ENCODE data around the gene RASA3. TPM values are rescaled to one million over a fixed set of nuclear protein-coding genes. Genes with fewer than 3 reads are reported as not detected.

RASA3 gene
- total RNA-seq, 4 donors from 2014 or later, result 29.5 to 38.1 (median 34.6) TPM

DNA sequence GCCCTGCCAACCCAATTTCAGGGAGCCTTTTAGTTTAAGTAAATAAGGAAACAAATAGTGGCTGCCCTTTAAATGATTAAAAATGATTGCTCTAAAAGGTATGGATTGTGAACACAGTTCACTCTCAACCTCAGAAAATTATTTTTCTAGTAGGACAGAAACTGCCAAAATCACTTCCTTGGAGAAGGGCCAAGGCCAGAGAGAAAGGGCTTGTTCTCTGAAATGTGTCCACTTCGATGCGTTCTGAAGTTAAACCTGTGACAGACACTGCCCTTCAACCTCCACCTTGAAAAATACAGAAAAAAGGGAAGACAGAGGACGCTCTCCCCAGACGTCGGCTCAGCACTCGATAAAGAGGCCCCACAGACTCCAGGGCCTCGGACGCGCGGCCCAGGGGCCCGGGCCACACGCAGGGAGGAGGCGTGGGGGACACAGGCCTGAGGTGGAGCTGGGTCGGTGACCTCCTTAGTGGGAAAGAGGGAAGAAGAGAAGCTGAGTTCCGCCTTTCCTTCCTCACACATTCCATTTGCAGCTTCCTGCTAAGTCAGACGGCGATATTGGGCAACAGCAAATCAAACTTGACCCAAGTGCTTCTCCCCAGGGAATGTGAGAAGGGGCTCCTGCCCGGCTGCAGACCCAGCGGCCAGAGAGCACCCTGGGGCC is 63.6 kb downstream of the RASA3 start:
- 38% methylated on average over 19 of the region's 19 CpGs for WGBS
- Histone ChIP-seq H3K9me3 (no peaks in the 10 kb centered on the region), H3K27me3 (no peaks in the 10 kb centered on the region), H3K4me3 (peak overlapping the region in 2 of 4 donors; percentile 10 to 27), H3K36me3 (peaks cover 0 to 26% (median 2%) of the 10 kb centered on the region in 4 donors), H3K27ac (replicated peaks in 1 of 4) (peak overlapping the region; percentile 91 to 99 (median 96)), H3K4me1 (peaks cover 52 to 73% (median 72%) of the 10 kb centered on the region in 4 donors)
- TF ChIP-seq CTCF (IDR thresholded peaks at IDR 0.05) (peak in 1 of 3 experiments; percentile 9), POLR2A (IDR thresholded peaks at IDR 0.05; ENCODE audit: low read depth) (no peak), POLR2AphosphoS5 (IDR thresholded peaks at IDR 0.05) (peak; percentile 40 to 46)
- intact Hi-C loops (cut with DNase I), result loop anchor here (5.0 kb wide), 2 partner anchors 34 to 64 kb away; partner anchors contain the start of gene RASA3
- DNase-seq (ENCODE audit: extremely low spot score), result no peak

DNA sequence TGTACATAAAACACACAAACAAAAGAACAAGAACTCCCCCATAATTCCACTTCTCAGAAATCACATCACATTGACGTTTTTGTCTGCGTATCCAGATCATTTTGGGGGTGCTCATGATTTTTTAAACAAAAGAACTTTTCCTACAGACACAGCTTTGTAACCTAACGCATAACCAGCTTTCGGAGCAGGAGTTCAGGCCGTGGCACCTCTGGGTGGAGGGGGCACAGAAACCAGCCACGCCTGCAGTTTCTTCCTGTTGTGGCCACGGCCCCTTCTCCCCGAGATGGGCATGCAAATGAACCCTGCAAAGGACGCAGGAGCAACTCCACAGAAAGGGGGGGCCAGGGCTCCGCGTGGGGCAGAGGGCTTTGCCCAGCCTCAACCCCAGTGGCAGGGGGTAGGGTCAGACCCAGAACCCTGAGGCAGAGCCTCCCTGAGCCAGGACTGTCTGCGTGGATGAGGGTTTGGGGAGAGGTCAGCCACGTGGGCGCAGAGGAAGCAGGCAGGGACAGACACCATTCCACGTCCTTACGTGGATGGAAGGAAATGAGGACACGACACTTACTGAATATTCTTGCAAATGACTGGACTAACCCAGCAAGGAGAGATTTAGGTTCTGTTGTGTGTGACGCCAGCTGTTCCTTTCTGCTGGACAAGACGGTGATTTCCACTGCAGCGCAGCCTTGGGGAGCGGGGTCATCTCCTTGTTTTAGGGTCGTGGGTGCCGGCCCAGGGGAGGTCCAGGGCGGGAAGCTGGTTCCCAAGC is 64.4 kb downstream of the RASA3 start:
- no peak overlapping the region for H3K4me3 ChIP-seq
- no peak for DNase-seq (ENCODE audit: extremely low spot score)
- H3K9me3 ChIP-seq, result no peaks in the 10 kb centered on the region
- intact Hi-C loops (cut with DNase I), result loop anchor here (5.0 kb wide), 2 partner anchors 34 to 64 kb away; partner anchors contain the start of gene RASA3
- WGBS, result 67% methylated on average over 24 of the region's 24 CpGs
- H3K36me3 ChIP-seq, result peaks cover 0 to 20% (median 2%) of the 10 kb centered on the region in 4 donors
- TF ChIP-seq POLR2AphosphoS5 (IDR thresholded peaks at IDR 0.05), result no peak
- TF ChIP-seq EP300 (IDR thresholded peaks at IDR 0.05), result no peak
- TF ChIP-seq POLR2A (IDR thresholded peaks at IDR 0.05; ENCODE audit: low read depth), result no peak
- TF ChIP-seq CTCF (IDR thresholded peaks at IDR 0.05), result no peak
- H3K27ac ChIP-seq (replicated peaks in 1 of 4), result peak overlapping the region; percentile 91 to 99 (median 96)
- H3K4me1 ChIP-seq, result peaks cover 58 to 80% (median 77%) of the 10 kb centered on the region in 4 donors
- H3K27me3 ChIP-seq, result no peaks in the 10 kb centered on the region

DNA sequence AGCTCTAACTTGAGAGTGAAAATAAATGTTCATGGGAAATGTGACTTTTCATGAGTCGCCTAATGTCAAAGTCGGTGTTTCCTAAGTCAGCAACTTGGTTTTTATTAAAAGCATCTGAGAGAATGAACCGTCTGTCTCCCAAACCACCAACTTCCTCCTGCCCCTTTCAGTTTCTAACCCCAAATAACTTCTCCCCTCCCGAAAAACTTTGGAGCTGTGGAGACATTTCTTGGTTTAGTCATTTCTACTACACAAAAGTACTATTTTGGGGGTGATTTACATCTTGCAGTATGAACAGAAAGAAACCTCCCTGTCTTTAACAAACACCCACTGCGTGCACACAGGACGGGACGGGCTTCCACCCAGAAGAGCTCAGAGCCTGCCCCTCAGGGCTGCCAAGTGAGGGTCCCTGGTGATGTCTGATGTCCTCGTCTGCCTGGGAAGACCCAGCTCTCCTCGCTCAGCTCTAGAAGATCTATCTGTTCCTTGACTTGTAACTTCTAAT is 65.0 kb downstream of the RASA3 start:
- Histone ChIP-seq H3K9me3 (no peaks in the 10 kb centered on the region), H3K27me3 (no peaks in the 10 kb centered on the region), H3K27ac (replicated peaks in 1 of 4) (peak overlapping the region; percentile 91 to 99 (median 96)), H3K36me3 (peaks cover 0 to 14% (median under 1%) of the 10 kb centered on the region in 4 donors), H3K4me3 (no peak overlapping the region), H3K4me1 (peaks cover 65 to 87% (median 83%) of the 10 kb centered on the region in 4 donors)
- intact Hi-C loops (cut with DNase I), result loop anchor here (5.0 kb wide), 2 partner anchors 35 to 65 kb away; partner anchors contain the start of gene RASA3
- no peak for DNase-seq (ENCODE audit: extremely low spot score)
- TF ChIP-seq CTCF (IDR thresholded peaks at IDR 0.05) (no peak), POLR2A (IDR thresholded peaks at IDR 0.05; ENCODE audit: low read depth) (no peak), EP300 (IDR thresholded peaks at IDR 0.05) (no peak), POLR2AphosphoS5 (IDR thresholded peaks at IDR 0.05) (no peak)
- WGBS, result 62% methylated on average over 9 of the region's 9 CpGs

DNA sequence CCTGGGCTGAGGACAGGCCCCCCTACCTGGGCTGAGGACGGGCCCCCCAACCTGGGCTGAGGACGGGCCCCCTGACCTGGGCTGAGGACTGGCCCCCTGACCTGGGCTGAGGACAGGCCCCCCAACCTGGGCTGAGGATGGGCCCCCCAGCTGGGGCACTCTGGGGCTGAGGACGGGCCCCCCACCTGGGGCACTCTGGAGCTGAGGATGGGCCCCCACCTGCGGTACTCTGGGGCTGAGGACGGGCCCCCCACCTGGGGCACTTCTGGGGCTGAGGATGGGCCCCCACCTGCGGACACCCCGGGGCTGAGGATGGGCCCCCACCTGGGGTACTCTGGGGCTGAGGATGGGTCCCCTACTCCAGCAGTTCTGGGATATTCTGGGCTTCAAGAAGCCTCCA is 65.5 kb downstream of the RASA3 start:
- peaks cover 67 to 83% (median 83%) of the 10 kb centered on the region in 4 donors for H3K4me1 ChIP-seq
- DNase-seq (ENCODE audit: extremely low spot score), result no peak

More for the DNA sequence above, 65.5 kb downstream of the RASA3 start:
- TF ChIP-seq EP300 (IDR thresholded peaks at IDR 0.05) (no peak), POLR2A (IDR thresholded peaks at IDR 0.05; ENCODE audit: low read depth) (no peak), POLR2AphosphoS5 (IDR thresholded peaks at IDR 0.05) (no peak), CTCF (IDR thresholded peaks at IDR 0.05) (no peak)
- Histone ChIP-seq H3K27ac (replicated peaks in 1 of 4) (peak overlapping the region; percentile 91 to 99 (median 96)), H3K9me3 (no peaks in the 10 kb centered on the region), H3K36me3 (peaks cover 0 to 9% (median 0%) of the 10 kb centered on the region in 4 donors), H3K27me3 (no peaks in the 10 kb centered on the region), H3K4me3 (no peak overlapping the region)
- WGBS, result no CpG with 5 or more reads among the region's 7 CpGs
- intact Hi-C loops (cut with DNase I), result loop anchor here (5.0 kb wide), 2 partner anchors 35 to 65 kb away; partner anchors contain the start of gene RASA3

Data from esophagus muscularis mucosa (tissue), 4 donors.